GM19455 (cell line): ENCODE measurements around the gene TTLL11.
"Not testable (repeated sequence)": the region's sequence is repeated elsewhere in the genome, so short reads cannot be mapped to it uniquely, and the experiment has no call there.

ENCODE experiments used
- ATAC-seq: cut with Tn5 transposase; IDR thresholded peaks from one replicate; pipeline ENCODE4 v1.9.1; 2021; ENCODE audit not compliant: unreplicated experiment

TTLL11 gene

DNA sequence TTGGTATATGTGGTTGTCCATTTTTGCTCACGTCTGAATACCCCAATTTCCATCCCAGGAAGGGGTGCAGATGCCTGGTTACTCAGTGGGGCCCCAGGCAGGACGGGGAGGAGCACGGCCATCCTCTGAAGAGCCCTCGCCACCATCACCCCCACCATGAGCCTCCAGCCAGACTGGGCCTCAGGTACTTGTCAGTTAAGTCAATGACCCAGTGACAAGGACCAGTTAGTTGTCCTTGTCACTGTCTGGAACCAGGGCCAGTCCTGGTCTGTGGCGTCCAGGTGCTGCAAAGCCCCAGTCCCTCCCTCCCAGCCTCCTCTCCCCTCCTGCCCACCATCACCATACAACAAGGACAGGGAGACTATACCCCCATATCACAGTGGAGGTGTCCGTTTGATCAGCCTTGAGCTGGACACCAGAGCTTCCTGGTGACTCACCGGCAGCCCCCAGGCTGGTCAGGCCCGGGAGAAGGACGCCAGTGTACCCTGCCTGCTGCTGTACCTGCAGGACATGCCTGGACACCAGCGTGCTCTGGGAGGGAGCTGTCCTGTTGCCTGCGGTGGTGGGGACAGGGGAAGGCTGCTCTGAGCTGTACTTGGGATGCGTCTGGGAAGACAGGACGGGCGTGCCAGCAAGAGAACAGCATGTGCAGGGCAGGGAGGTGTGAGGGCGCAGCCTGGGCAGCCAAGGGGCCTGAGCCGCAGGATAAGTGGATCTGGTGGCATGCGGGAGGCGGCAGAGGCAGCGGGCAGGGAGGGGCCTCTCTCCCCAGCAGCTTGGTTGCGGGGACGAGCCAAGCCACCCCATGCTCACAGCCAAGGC is 32.6 kb upstream of the TTLL11 start:
- no peak for ATAC-seq

DNA sequence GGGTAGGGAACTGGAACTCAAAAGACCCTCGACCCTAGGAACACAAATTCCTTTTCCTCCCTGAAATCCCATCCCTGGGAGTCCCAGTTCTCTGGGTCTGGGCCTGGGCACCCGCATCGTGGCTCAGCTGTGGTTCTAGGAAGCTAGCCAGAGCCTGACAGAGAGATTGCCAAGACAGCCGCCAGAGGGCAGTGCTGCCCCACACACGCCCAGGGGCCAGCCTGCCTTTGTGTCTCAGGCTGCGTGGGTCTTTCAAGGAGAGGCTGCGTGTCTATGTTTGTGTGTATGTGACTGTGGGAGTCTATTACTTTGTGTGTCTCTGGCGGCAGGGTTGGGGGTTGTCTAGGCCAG is 32.0 kb upstream of the TTLL11 start:
- no peak for ATAC-seq

DNA sequence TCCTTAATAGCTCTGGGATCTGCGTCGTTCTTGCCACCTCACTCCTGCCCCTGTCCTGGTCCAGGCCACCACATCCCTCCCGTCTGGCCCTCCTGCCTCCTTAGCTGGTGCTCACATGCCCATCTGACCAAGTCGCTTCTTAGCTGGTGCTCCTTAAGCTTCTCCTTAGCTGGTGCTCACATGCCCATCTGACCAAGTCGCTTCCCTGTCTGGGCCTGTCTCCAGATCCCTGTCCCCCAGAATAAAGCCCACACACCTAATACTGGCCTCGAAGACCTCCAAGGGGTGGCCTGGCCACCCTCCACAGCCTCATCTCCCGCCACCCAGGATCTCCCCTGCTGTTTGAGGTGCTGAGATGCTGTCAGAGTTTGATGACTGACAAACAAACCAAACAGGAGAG is 31.4 kb upstream of the TTLL11 start:
- no peak for ATAC-seq

DNA sequence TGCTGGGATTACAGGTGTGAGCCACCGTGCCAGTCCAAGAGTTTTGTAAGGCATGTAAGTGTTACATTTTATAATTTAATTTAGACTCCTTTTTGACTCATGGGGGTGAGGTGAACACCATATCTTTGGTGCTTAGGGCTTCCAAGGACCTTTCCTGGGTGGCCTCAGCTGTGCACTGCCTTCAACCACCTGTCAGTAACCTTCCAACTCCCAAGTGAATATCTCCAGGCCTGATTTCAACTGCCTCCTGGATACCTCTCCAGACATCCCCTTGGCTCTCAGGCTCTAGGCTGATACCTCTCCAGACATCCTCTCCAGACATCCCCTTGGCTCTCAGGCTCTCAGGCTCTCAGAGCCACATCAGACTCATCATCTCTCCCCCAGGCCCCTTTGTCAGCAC is 30.9 kb upstream of the TTLL11 start:
- no peak for ATAC-seq

DNA sequence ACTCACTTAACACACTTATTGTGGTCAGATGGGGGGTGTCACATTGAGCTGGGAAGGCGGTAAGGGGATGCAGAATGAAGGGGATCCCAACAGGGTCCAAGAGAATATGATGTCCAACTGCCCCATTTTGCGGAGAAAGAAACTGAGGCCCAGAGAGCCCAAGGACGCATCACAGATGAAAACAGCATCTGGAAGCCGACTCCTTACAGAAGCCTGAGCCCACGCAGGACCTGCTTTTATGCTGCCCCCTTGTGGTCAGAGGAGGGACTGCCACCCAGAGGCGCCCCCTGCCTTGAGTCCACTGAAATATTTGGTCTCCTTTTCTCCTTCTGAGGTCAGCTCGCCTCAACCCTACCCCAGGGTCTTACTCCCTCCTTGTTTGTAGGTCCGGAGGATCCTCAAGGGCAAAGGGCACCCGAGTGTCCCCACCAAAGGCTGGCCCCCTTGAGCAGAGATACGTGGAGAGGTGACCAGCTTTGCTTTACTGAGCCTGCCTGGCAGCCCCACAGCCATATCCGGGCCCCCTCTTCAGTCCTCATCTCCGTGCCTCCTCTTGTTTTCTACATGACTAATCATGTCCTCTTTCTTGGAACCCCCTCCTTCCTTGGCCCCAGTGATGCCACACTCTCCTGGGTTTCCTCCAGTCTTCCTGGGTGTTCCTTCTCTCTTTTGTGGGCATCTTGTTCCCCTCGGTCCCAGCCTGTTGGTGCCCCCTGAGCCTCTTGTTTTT is 30.0 kb upstream of the TTLL11 start:
- no peak for ATAC-seq

DNA sequence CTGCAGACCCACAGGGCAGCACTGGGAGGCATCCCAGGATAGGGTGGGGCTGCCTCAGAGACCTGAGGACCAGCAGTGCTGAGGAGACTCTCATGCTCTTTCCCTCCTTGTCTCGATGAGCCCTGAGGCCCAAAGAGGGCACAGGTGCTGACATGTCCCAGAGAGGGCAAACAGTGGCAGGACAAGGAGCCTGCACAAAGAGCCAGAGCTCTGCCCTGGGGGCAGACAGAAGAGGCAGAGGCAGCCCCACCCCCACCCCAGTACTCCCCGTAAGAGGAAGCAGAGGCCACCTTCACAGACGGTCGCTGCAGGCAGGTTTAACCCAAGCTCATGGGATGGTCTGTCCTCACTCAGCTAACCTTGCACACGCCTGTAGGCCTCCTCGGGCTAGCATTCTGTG is 29.4 kb upstream of the TTLL11 start:
- no peak for ATAC-seq

DNA sequence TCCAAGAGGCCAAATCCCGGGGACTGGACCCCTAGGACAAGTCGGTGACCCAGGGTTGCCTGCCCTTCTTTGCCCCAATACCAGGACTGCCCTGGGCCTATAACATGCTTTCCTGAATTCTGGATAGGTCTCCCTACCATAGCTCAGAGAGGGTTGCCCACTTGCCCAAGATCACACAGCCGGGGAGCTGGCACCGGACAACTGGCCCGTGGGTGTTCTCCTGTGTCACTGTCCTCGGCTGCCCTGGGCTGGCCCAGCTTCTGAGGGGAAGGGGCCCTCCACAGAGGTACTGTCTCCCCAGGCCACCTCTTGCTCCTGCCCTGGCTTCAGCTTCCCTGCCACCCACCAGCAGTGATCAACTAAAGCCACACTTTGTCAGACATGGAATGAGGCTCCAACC is 28.8 kb upstream of the TTLL11 start:
- ATAC-seq = no peak

DNA sequence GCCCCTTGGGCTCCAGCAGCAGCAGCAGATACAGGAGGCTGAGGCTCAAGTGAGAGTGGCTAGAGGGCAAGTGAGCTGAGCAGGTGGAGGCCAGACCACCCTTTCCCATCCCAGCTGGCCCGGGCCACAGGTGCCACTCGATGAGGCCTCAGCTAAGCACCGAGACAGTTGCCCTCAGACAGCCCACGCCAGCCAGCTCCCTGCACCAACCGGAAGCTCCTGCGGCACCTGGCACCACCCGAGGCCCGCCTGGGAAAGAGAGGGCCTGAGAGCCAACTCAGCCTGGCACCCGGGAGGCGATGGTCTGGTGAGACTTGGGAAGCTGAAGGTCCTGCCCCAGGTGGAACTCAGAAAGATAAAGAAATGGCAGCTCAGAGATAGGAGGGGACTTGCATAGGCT is 28.3 kb upstream of the TTLL11 start:
- no peak for ATAC-seq

DNA sequence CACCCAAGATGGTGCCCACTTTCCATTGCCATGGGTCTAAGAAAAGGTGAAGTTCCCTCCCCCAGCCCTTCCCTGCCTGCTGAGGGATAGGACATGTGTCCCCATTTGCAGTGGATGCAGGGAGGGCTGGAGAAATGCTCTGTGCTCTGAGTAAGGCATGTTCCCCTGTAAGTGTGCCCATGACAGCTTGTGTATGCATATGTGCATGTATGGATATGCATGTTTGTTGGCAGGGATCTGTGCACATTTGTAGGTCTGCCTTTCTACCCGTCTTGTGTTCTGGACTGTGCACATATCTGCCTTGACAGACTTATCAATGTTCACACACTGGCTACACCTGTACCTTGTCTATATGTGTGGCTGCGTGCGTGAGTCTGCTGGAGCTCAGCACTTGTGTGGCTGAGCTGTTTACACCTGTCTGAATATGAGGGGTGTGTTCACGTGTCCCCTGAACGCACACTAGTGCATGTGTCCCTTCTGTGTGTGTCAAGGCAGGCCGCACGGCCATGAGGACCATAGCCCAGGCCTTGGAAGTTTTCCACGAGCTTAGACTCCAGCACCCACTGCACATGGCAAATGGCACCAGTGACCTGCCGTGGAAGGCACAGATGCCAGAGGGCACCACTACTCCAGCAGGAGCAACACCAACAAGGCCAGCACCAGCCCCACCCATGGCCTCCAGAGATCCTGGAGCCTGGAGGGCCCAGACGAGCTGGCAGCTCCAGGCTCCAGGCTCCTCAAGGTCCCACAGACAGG is 27.4 kb upstream of the TTLL11 start:
- no peak for ATAC-seq

DNA sequence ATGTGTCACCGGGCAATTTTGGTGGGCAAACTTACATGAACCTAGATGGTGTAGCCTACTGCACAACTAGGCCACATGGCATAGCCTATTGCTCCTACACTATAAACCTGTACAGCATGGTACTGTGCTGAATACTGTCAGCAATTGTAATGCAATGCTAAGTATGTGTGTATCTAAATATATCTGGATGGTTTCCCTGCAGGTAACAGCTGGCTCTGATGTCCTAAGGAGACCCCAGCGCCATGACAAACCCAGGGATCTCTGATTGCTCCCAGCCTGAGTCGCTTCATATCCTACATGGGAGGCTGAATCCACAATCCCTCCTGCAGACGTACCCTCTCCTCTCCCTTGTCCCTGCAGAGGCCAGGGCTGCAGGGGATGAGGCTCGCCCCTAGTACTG is 26.6 kb upstream of the TTLL11 start:
- ATAC-seq = no peak

DNA sequence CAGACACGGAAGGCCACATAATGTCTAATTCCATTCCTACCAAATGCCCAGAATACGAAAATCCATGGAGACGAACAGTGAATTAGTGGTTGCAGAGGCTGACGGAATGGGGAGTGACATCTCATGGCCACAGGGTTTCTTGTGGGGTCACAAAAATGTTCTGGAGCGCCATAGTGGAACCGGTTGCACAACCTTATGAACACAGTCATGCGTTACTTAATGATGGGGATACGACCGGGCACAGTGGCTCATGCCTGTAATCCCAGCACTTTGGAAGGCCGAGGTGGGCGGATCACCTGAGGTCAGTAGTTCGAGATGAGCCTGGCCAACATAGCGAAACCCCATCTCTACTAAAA is 26.0 kb upstream of the TTLL11 start:
- no peak for ATAC-seq

DNA sequence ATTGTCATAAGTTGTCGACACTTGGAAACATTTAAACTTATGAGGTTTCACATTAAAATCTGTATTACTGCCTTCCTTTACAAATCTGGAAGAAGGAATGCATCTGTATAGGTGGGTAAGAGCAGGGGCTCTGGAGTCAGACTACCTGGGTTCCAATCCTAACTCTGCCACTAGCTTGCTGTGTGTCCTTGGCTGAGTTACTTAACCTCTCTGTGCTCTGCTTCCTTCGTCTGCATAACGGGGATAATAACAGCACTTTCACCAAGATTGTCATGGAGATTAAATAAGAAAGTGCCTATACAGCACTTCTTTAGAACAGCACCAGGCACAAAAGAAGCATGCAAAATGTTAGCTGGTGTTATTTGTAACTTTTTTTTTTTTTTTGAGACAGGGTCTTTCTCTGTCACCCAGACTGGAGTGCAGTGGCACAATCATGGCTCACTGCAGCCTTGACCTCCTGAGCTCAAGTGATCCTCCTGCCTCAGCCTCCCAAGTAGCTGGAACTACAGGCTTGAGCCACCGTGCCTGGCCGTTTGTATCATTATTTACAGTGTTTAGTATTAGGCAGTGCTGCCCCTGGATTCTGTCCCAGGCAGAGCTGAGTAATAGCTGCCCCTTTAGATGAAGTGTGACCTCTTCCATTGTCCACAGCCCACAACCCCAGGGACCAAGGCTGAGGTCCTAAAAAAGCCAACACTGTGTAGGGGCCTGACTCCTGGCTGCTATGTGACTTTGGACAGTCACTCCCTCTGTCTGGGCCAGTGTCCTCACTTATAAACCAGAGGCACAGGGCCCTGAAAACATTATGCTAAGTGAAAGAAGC is 25.4 kb upstream of the TTLL11 start:
- ATAC-seq = no peak

DNA sequence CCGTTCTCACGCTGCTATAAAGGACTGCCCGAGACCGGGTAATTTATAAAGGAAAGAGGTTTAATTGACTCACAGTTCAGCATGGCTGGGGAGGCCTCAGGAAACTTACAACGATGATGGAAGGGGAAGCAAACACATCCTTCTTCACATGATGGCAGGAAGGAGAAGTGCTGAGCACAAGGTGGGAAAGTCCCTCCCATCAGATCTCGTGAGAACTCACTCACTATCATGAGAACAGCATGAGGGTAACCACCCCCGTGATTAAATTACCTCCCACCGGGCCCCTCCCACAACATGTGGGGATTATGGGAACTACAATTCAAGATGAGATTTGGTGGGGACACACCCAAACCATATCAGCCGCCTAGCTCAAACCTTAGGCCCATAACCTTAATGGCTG is 24.1 kb upstream of the TTLL11 start:
- not testable (repeated sequence) for ATAC-seq

DNA sequence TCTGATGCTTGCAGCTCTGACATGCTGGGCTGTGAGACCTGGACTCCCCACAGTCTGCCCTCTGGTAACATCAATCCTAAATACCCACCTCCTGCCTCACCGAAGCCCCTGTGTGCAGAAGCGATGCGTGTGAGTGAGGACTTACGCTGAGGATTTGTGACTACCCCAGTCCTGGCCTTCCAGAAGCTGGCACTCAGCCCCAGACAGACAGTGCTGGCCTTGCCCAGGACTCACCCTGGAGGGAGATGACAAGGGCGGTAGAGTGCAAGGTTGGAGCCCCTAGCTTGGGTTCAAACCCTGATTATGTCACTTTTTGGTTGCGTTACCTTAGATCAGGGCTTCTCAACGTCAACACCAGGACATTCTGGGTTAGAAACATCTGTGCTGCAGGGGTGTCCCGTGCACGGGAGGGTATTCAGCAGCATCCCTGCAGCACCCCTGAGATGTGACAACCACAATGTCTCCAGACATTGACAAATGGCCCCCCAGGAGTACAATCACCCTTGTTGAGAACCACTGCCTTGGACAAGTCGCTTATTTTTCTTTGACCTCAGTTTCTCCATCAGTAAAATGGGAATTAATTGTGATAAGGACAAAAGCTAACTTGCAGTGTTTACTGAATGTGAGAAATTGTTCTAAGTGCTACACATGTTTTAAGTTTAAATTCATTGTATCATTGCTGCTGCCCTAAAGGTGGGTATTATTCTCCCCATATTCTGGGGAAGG is 23.5 kb upstream of the TTLL11 start:
- no peak for ATAC-seq

DNA sequence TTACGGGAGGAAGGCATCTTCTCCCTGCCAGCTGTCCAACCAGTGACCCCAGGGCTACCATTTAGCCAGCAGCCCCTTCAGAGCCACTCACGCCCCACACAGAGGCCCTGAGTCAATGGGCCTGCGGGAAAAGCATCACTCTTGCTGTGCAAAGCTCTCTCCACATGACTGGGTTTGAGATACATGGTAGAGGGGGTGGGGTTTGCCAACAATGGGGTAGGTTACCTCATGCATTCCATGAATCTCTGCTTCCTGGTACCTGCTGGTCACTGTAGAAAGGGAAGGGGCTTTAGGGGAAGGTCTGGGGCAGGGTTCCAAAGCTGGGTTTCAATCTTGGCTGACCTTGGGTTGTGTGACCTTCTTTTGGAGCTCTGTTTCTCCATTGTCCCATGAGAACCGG is 22.9 kb upstream of the TTLL11 start:
- ATAC-seq = no peak

DNA sequence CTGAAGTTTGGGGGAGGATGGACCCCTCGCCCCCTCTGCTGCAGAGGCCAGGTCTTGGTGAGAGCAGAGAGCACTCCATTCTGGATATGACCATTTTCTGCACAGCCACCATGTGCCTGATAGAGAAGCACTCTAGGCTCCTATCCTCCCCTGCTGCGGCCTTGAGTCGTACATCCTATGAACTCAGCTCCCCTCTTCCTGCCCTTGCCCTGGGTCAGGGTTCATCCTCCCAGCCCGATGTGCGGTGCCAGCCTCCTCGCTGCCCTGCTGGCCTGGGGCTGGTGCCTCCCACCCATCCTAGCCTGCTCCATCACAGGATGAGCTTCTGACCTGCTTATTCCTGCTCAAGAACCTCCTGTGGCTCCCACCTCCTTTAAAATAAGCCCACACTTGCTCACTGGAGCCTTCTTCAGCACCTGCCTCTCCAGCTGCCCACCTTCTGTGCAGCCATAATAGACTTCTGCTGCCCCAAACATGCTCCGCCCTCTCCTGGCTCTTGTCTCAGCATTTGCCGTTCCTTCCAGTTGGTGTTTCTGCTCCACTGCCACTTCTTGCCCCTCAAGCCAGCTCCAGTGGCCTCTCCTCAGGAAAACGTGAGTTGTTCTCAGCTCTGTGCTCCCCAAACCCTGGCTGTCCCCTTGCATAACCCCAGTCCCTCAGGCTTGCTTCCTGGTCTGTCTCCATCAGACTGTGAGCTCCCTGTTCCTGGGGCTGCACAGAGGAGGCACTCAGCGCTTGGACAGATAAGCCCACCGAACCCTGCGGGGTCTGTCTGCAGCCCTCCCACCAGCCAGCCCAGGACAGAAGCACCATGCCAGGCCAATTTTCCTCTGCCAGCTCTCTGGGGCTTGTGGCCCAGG is 22.3 kb upstream of the TTLL11 start:
- ATAC-seq = no peak

DNA sequence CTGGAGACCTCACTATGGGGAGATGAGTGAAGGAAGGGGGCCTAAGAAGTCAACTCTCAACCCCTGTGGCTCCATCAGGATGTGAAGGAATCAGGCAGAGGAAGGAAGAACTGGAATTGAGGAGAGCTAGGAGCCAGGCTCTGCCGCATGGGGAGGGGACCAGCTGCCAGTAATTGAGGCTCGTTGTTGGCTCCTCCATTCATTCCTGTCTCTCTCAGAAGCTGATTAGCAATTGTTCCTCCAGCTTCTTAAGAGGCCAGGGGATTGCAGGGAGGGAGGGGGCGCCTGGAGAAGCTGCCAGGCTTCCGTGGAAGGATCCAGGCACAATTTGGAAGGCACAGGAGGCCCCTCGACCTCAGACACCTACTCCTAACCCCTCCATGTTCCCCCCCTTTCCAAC is 20.5 kb upstream of the TTLL11 start:
- ATAC-seq = no peak

DNA sequence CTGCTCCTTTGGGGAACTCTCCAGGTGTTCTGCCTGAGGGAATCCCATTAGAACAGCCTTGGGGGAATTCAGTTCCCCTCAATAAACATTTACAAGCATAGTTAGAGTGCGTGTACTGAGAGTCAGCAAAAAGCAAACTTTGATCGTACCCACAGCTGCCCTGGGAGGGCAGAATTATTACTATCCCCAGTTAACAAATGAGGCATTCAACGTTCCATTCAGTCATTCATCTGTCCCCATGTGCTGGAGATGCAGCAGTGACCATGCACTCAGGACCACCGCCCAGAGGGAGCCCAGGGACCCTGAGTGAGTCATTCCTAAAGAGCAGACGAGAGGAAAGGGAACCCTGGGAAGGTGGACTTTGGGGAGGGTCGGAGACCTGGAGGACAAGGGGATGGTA is 19.1 kb upstream of the TTLL11 start:
- ATAC-seq = no peak

DNA sequence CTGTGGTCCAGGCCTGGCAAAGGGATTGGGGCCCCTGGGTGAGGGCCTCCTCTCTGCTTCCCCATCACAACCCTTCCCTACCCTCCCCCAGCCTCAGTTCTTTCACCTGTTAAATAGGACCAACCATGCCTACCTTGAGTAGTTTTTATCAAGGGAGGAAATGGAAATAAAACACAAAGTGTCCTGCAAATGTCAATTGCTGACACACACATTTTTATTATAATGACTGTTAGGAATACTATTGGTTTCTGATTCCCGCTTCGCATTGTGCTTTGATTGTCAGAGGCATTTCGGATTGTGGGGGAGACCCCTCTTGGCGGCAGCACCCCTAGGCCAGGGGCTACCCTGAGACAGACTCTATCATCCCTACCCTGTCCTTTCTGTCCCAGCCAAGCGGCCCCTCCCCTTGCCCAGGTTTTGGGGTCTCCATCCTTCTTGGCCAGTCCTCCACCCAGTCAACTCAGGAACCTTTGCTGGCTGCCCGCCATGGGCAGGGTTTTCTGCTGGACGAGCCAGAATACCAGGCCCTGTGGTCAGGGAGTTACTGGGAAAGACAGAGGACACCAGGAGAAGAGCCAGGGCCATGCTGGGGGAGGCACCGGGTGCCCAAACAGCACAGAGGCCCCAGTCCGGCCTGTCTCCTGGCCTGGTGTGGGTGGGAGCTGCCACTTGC is 18.4 kb upstream of the TTLL11 start:
- no peak for ATAC-seq
